ENCODE results near the gene DNAI1. TPM values are rescaled to one million over a fixed set of nuclear protein-coding genes. Genes with fewer than 3 reads are reported as not detected.

Gene DNAI1
- polyA plus RNA-seq, 1 of the 3 experiments (the other 2 are of a cell fraction), result 0.46 TPM

GRCh38 chr9:34521406-34522045, 62.9 kb downstream of the DNAI1 start:
- POLR2A ChIA-PET, result no interaction called here
- Histone ChIP-seq H3K9me2 (no peaks in the 10 kb centered on the region), H3K9me3 (no peaks in the 10 kb centered on the region), H3K36me3 (replicated peaks in 1 of 2; ENCODE audit: control insufficient read depth in 1 of 2, insufficient read depth in 2 of 2, low read length in 1 of 2) (no peaks in the 10 kb centered on the region), H3K4me3 (ENCODE audit: low read depth in 2 of 2, low read length in 1 of 2) (no peak overlapping the region; a peak in 1 of 4 replicates), H3K79me2 (ENCODE audit: insufficient read depth) (no peaks in the 10 kb centered on the region), H3K4me1 (ENCODE audit: control insufficient read depth in 1 of 2, insufficient read depth in 2 of 2, low read depth in 1 of 2, low read length in 1 of 2) (peaks cover 0 to 18% of the 10 kb centered on the region in 2 experiments; a peak in 1 of 4 replicates), H3K9ac (no peak overlapping the region), H3K27me3 (ENCODE audit: insufficient read depth) (no peaks in the 10 kb centered on the region), H4K20me1 (ENCODE audit: insufficient read depth) (no peaks in the 10 kb centered on the region), H3K4me2 (no peak overlapping the region), H2AFZ (ENCODE audit: low read depth) (no peak overlapping the region), H3K27ac (ENCODE audit: low read depth in 2 of 2, low read length in 1 of 2) (no peak overlapping the region), H3F3A (replicated peaks; ENCODE audit: insufficient read depth) (peaks cover 6% of the 10 kb centered on the region)
- CTCF ChIA-PET, result interaction anchor here (0.9 to 1.3 kb wide), 4 partner anchors 26 to 117 kb away, joined by 3 to 5 read pairs (median 4); no protein-coding TSS in a partner anchor
- WGBS (ENCODE audit: low lambda C conversion rate), result 96% methylated on average over 3 of the region's 11 CpGs
- DNase-seq, result no peak
- TF ChIP-seq FOXJ3 (CRISPR knock-in tag; IDR thresholded peaks at IDR 0.05), result no peak
- no peak for TF ChIP-seq MXI1 (IDR thresholded peaks at IDR 0.05; ENCODE audit: low read depth, low read length)
- no peak for TF ChIP-seq SMC3 (IDR thresholded peaks at IDR 0.05; ENCODE audit: low read depth, low read length)
- TF ChIP-seq TEAD4 (IDR thresholded peaks at IDR 0.05; ENCODE audit: borderline replicate concordance, insufficient read depth), result no peak
- TF ChIP-seq EP300 (IDR thresholded peaks at IDR 0.05; ENCODE audit: borderline replicate concordance in 1 of 2, low read depth in 1 of 2, low read length in 1 of 2), result no peak
- no peak for TF ChIP-seq TCF12 (IDR thresholded peaks at IDR 0.05)
- no peak for TF ChIP-seq RFX5 (IDR thresholded peaks at IDR 0.05; ENCODE audit: low read length)
- TF ChIP-seq RCOR1 (IDR thresholded peaks at IDR 0.05; ENCODE audit: low read length), result no peak
- no peak for TF ChIP-seq USF2 (IDR thresholded peaks at IDR 0.05; ENCODE audit: borderline replicate concordance, low read depth, low read length)
- no peak for TF ChIP-seq FOXM1 (IDR thresholded peaks at IDR 0.05; ENCODE audit: low read depth)
- TF ChIP-seq GATA2 (CRISPR knock-in tag; IDR thresholded peaks at IDR 0.05), result no peak

GRCh38 chr9:34522091-34522887, 63.7 kb downstream of the DNAI1 start:
- ChIA-PET POLR2A (no interaction called here), CTCF (interaction anchor here (1.0 to 3.9 kb wide), 6 partner anchors 21 to 118 kb away, joined by 3 to 26 read pairs (median 14); no protein-coding TSS in a partner anchor)
- Histone ChIP-seq H3K9me2 (no peaks in the 10 kb centered on the region), H3K36me3 (replicated peaks in 1 of 2; ENCODE audit: control insufficient read depth in 1 of 2, insufficient read depth in 2 of 2, low read length in 1 of 2) (no peaks in the 10 kb centered on the region), H2AFZ (ENCODE audit: low read depth) (peak overlapping the region; percentile 29; the same call in 1 of the 2 replicates), H4K20me1 (ENCODE audit: insufficient read depth) (no peaks in the 10 kb centered on the region), H3K27ac (ENCODE audit: low read depth in 2 of 2, low read length in 1 of 2) (peak overlapping the region in 1 of 2 experiments; percentile 5; a peak in 1 of 4 replicates), H3K4me3 (ENCODE audit: low read depth in 2 of 2, low read length in 1 of 2) (peak overlapping the region; percentile 50 to 53), H3K27me3 (ENCODE audit: insufficient read depth) (no peaks in the 10 kb centered on the region), H3K79me2 (ENCODE audit: insufficient read depth) (no peaks in the 10 kb centered on the region), H3K4me1 (ENCODE audit: control insufficient read depth in 1 of 2, insufficient read depth in 2 of 2, low read depth in 1 of 2, low read length in 1 of 2) (peaks cover 0 to 18% of the 10 kb centered on the region in 2 experiments; a peak in 1 of 4 replicates), H3K4me2 (peak overlapping the region; percentile 83), H3K9ac (peak overlapping the region; percentile 40; the same call in 1 of the 2 replicates), H3F3A (replicated peaks; ENCODE audit: insufficient read depth) (peaks cover 6% of the 10 kb centered on the region), H3K9me3 (no peaks in the 10 kb centered on the region)
- DNase-seq, result peak; percentile 40
- TF ChIP-seq RFX5 (IDR thresholded peaks at IDR 0.05; ENCODE audit: low read length) (no peak), GABPA (IDR thresholded peaks at IDR 0.05; ENCODE audit: low read depth) (no peak), TAF1 (IDR thresholded peaks at IDR 0.05; ENCODE audit: borderline replicate concordance, low read depth, low read length) (no peak), FOXJ3 (CRISPR knock-in tag; IDR thresholded peaks at IDR 0.05) (no peak), MEF2A (IDR thresholded peaks at IDR 0.05; ENCODE audit: borderline replicate concordance, low read depth) (no peak), PBX3 (IDR thresholded peaks at IDR 0.05) (no peak), ELF1 (IDR thresholded peaks at IDR 0.05) (no peak), FOXM1 (IDR thresholded peaks at IDR 0.05; ENCODE audit: low read depth) (no peak), CHD2 (IDR thresholded peaks at IDR 0.05; ENCODE audit: low read length, partially characterized antibody) (no peak)
- WGBS (ENCODE audit: low lambda C conversion rate), result 12% methylated on average over 18 of the region's 31 CpGs
